IMR-90 (cell line): ENCODE data around the gene ACSL3. TPM values are rescaled to one million over a fixed set of nuclear protein-coding genes. Genes with fewer than 3 reads are reported as not detected.

Experiments used
- ATAC-seq: fragments of 200-7000 bp; cut with Tn5 transposase; 2 replicates; pipeline ENCODE4 v1.9.1; 2020; ENCODE audit warnings: low read depth, mild to moderate bottlenecking, moderate library complexity
- BruUV-seq: library from RNA; stranded (reverse); fragments of 400-500 nt; replicated peaks from 2 replicates; lab custom pipeline; 2021; lab: Mats Ljungman, UMichigan
- CTCF ChIA-PET: fragments of 300-600 bp; formaldehyde crosslinking; extraction: SDS; loops from one replicate; lab custom pipeline; 2021; ENCODE audit warnings: antibody characterized with exemption; lab: Yijun Ruan, JAX
- POLR2A ChIA-PET: fragments of 300-600 bp; sonication (Branson Sonifier 250); formaldehyde crosslinking; loops from one replicate; lab custom pipeline; 2022; ENCODE audit warnings: antibody characterized with exemption; ENCODE audit not compliant: unreplicated experiment; lab: Charles Lee
- DNase-seq: peaks from one replicate; pipeline ENCODE4 v3.0.0; 2013
- H2AFZ ChIP-seq: replicated peaks from 2 replicates; pipeline ENCODE3; 2013; ENCODE audit warnings: low read length, mild to moderate bottlenecking; ENCODE audit not compliant: poor library complexity
- H2AK5ac ChIP-seq: 2 replicates; pipeline ENCODE4 v1.6.1; 2013; ENCODE audit warnings: low read depth, low read length, inconsistent platforms
- H2AK9ac ChIP-seq: replicated peaks from 2 replicates; pipeline ENCODE3; 2013; ENCODE audit warnings: mild to moderate bottlenecking, low read depth, low read length, moderate library complexity; ENCODE audit not compliant: poor library complexity
- H2BK120ac ChIP-seq: 2 replicates; pipeline ENCODE4 v1.6.1; 2013; ENCODE audit warnings: low read depth, low read length, inconsistent platforms
- H2BK15ac ChIP-seq: 3 replicates; pipeline ENCODE4 v1.6.1; 2013; ENCODE audit warnings: low read depth, low read length, inconsistent platforms
- H2BK20ac ChIP-seq: 2 replicates; pipeline ENCODE4 v1.6.1; 2013; ENCODE audit warnings: low read depth, mild to moderate bottlenecking, inconsistent platforms, low read length, moderate library complexity
- H2BK5ac ChIP-seq: 2 replicates; pipeline ENCODE4 v1.6.1; 2013; ENCODE audit warnings: mild to moderate bottlenecking, low read depth, low read length, inconsistent platforms; ENCODE audit not compliant: poor library complexity, severe bottlenecking
- H3K14ac ChIP-seq: replicated peaks from 2 replicates; pipeline ENCODE4 v1.6.1; 2013; ENCODE audit warnings: low read depth, low read length, inconsistent platforms
- H3K18ac ChIP-seq: 2 replicates; pipeline ENCODE4 v1.6.1; 2013; ENCODE audit warnings: low read depth, low read length, control low read depth
- H3K23ac ChIP-seq: 2 replicates; pipeline ENCODE4 v1.6.1; 2013; ENCODE audit warnings: low read depth, low read length, inconsistent platforms
- H3K27ac ChIP-seq: 2 replicates; pipeline ENCODE4 v1.5.1; 2013; ENCODE audit warnings: mild to moderate bottlenecking, control low read depth, low read length; ENCODE audit not compliant: insufficient read depth
- H3K27me3 ChIP-seq: 2 replicates; pipeline ENCODE4 v1.6.1; 2013; ENCODE audit warnings: low read length; ENCODE audit not compliant: control insufficient read depth, insufficient read depth
- H3K36me3 ChIP-seq: 2 replicates; pipeline ENCODE4 v1.6.1; 2013; ENCODE audit warnings: low read length, mixed read lengths; ENCODE audit not compliant: control insufficient read depth, insufficient read depth
- H3K4ac ChIP-seq: 2 replicates; pipeline ENCODE4 v1.6.1; 2013; ENCODE audit warnings: low read depth, low read length, inconsistent platforms
- H3K4me1 ChIP-seq: 2 replicates; pipeline ENCODE4 v1.6.1; 2013; ENCODE audit warnings: low read length, mixed read lengths; ENCODE audit not compliant: control insufficient read depth, insufficient read depth
- H3K4me2 ChIP-seq: 2 replicates; pipeline ENCODE4 v1.6.1; 2013; ENCODE audit warnings: low read depth, mild to moderate bottlenecking, control low read depth, low read length, moderate library complexity
- H3K4me3 ChIP-seq: 2 replicates; pipeline ENCODE4 v1.5.1; 2013; ENCODE audit warnings: low read depth, mild to moderate bottlenecking, control low read depth, low read length, moderate library complexity; ENCODE audit not compliant: insufficient read depth
- H3K56ac ChIP-seq: 2 replicates; pipeline ENCODE4 v1.6.1; 2013; ENCODE audit warnings: low read length, inconsistent platforms; ENCODE audit not compliant: insufficient read depth; ENCODE audit errors: extremely low read depth
- H3K79me1 ChIP-seq, 2 experiments: 2 replicates each; pipeline ENCODE4 v1.6.1; 2013; ENCODE audit warnings: low read length in 2 of 2, inconsistent platforms in 1 of 2, low read depth in 1 of 2
- H3K9ac ChIP-seq: 2 replicates; pipeline ENCODE4 v1.6.1; 2013; ENCODE audit warnings: low read depth, low read length, control low read depth
- H3K9me1 ChIP-seq: 2 replicates; pipeline ENCODE4 v1.6.1; 2013; ENCODE audit warnings: low read length, inconsistent platforms; ENCODE audit not compliant: insufficient read depth
- H3K9me3 ChIP-seq: 2 replicates; pipeline ENCODE4 v1.6.1; 2013; ENCODE audit warnings: low read length; ENCODE audit not compliant: control insufficient read depth, insufficient read depth
- H4K20me1 ChIP-seq: 2 replicates; pipeline ENCODE4 v1.6.1; 2013; ENCODE audit warnings: low read length, inconsistent platforms; ENCODE audit not compliant: insufficient read depth
- H4K5ac ChIP-seq: 2 replicates; pipeline ENCODE4 v1.6.1; 2013; ENCODE audit warnings: mild to moderate bottlenecking, low read depth, low read length, control low read depth
- H4K8ac ChIP-seq, 2 experiments: 2 replicates each; pipeline ENCODE4 v1.6.1; 2013; ENCODE audit warnings: low read depth in 2 of 2, low read length in 2 of 2, control low read depth in 1 of 2, inconsistent platforms in 1 of 2
- H4K91ac ChIP-seq: 2 replicates; pipeline ENCODE4 v1.6.1; 2013; ENCODE audit warnings: low read depth, low read length, inconsistent platforms; ENCODE audit not compliant: insufficient read depth
- BHLHE40 ChIP-seq: fragments of 150-350 bp; IDR thresholded peaks from 2 replicates; pipeline ENCODE4 v1.6.1; 2016; ENCODE audit warnings: mild to moderate bottlenecking, low read depth, low read length
- CEBPB ChIP-seq: IDR thresholded peaks from 2 replicates; pipeline ENCODE4 v1.6.1; 2012; ENCODE audit warnings: low read depth, low read length, improper control_type of control experiment
- CHD1 ChIP-seq: IDR thresholded peaks from 2 replicates; pipeline ENCODE4 v1.6.1; 2012; ENCODE audit warnings: low read depth, low read length, improper control_type of control experiment
- FOS ChIP-seq: fragments of 150-350 bp; IDR thresholded peaks from 2 replicates; pipeline ENCODE4 v1.6.1; 2016; ENCODE audit warnings: low read depth, low read length
- MAFK ChIP-seq: IDR thresholded peaks from 2 replicates; pipeline ENCODE4 v1.6.1; 2012; ENCODE audit warnings: low read depth, low read length, improper control_type of control experiment
- MAZ ChIP-seq: IDR thresholded peaks from 2 replicates; pipeline ENCODE4 v1.6.1; 2012; ENCODE audit warnings: low read depth, mild to moderate bottlenecking, low read length, improper control_type of control experiment, moderate library complexity, borderline replicate concordance
- MXI1 ChIP-seq: IDR thresholded peaks from 2 replicates; pipeline ENCODE4 v1.6.1; 2012; ENCODE audit warnings: low read depth, mild to moderate bottlenecking, low read length, moderate library complexity, borderline replicate concordance
- NFE2L2 ChIP-seq: fragments of 150-350 bp; IDR thresholded peaks from 2 replicates; pipeline ENCODE4 v1.6.1; 2016; ENCODE audit warnings: low read depth, mild to moderate bottlenecking, low read length
- POLR2A ChIP-seq: IDR thresholded peaks from 2 replicates; pipeline ENCODE4 v1.6.1; 2012; ENCODE audit warnings: mild to moderate bottlenecking, low read depth, low read length
- RAD21 ChIP-seq: IDR thresholded peaks from 2 replicates; pipeline ENCODE4 v1.6.1; 2012; ENCODE audit warnings: low read length, improper control_type of control experiment
- RCOR1 ChIP-seq: IDR thresholded peaks from 2 replicates; pipeline ENCODE4 v1.6.1; 2012; ENCODE audit warnings: mild to moderate bottlenecking, low read length, improper control_type of control experiment; ENCODE audit not compliant: insufficient replicate concordance
- RFX5 ChIP-seq: IDR thresholded peaks from 2 replicates; pipeline ENCODE4 v1.8.0; 2012; ENCODE audit warnings: low read depth, mild to moderate bottlenecking, low read length, moderate library complexity
- WGBS, 2 experiments: methylation state at CpG; one replicate each; pipeline versions ENCODE4 v1.1.5 to v1.1.7; 2013; ENCODE audit warnings: missing lambda C conversion rate in 2 of 2; ENCODE audit not compliant: insufficient read length in 1 of 2; ENCODE audit errors: extremely low coverage in 2 of 2; 5-methylcytosine and 5-hydroxymethylcytosine counted together
- dilution Hi-C: fragments of 300-500 bp; cut with HindIII; formaldehyde crosslinking; loops from one replicate; pipeline ENCODE4 v1.14.3; 2018; ENCODE audit warnings: low sequenced_read_pairs; ENCODE audit not compliant: unreplicated experiment
- in situ Hi-C: fragments of 300-500 bp; cut with MboI; formaldehyde crosslinking; loops from 3 replicates; pipeline ENCODE4 v1.14.3; 2019; ENCODE audit warnings: low sequenced_read_pairs, inconsistent platforms, mixed read lengths
- intact Hi-C: fragments of 100-400 bp; cut with micrococcal nuclease; formaldehyde crosslinking; loops from 2 replicates; pipeline ENCODE4 v1.10.0; 2022
- polyA plus RNA-seq, 3 experiments: library from polyadenylated mRNA; depleted of rRNA; stranded (reverse); fragments of >200 nt; gene quantifications; 2 replicates each; pipeline ENCODE4 v1.2.3, GENCODE V29; 2012; ENCODE audit warnings: low replicate concordance in 1 of 3
- total RNA-seq: library from RNA; depleted of rRNA; stranded (reverse); fragments of >200 nt; gene quantifications from 2 replicates; pipeline ENCODE4 v1.2.3, GENCODE V29; 2012
- TF ChIP-seq, protein P1 (sequence below): conservative IDR thresholded peaks from 2 replicates; pipeline ENCODE4 v1.5.1; 2012; ENCODE audit warnings: mild to moderate bottlenecking, low read depth, low read length, improper control_type of control experiment
- TF ChIP-seq, protein P2 (sequence below): fragments of 150-350 bp; IDR thresholded peaks from 2 replicates; pipeline ENCODE4 v1.6.1; 2017; ENCODE audit warnings: mild to moderate bottlenecking, antibody characterized with exemption, low read length, low read depth

The ACSL3 gene
- total and polyA plus RNA-seq, 2 of the 4 experiments (the other 2 are of a cell fraction) = 31.0 to 84.2 TPM

DNA sequence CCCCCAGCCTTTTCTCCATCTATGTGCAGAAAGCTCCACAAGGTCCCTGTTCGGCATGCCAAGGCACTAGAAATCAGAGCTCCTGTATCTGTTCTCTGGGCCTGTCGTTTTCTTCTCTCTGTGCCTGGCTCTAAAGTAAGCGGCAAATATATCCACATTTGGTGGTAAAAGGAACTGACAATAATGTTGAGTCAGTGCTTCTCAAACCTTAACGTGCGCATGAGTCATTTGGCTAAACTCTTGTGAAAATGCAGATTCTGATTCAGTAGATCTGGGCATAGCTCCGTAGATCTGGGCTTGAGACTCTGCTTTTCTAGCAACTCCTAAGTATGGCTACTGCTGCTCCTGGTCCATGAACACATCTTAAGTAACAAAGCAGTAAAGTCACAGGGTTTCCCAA is 16.5 kb upstream of the ACSL3 start:
- peak overlapping the region; percentile 87 for H2BK5ac ChIP-seq
- H2BK120ac ChIP-seq = peak overlapping the region; percentile 85
- peak overlapping the region; percentile 61 for H3K14ac ChIP-seq
- peak overlapping the region; percentile 54; the same call in 1 of the 2 replicates for H3K4ac ChIP-seq
- intact Hi-C loops = loop anchor here (1.0 kb wide), 1 partner anchor 16 kb away; no protein-coding TSS in a partner anchor
- peak overlapping the region; percentile 85; the same call in 1 of the 2 replicates for H3K18ac ChIP-seq
- H3K4me3 ChIP-seq = no peak overlapping the region
- TF ChIP-seq RFX5 (no peak), CEBPB (peak; percentile 63), CHD1 (no peak), RCOR1 (no peak), FOS (peak; percentile 81), MAZ (no peak), POLR2A (no peak), BHLHE40 (peak; percentile 74), NFE2L2 (peak; percentile 42; the same call in 1 of the 2 replicates), MXI1 (no peak), MAFK (peak; percentile 84), RAD21 (0 out of 2 replicates have a peak, but pooled peaks have one; percentile 10)
- TF ChIP-seq, protein P1, sequence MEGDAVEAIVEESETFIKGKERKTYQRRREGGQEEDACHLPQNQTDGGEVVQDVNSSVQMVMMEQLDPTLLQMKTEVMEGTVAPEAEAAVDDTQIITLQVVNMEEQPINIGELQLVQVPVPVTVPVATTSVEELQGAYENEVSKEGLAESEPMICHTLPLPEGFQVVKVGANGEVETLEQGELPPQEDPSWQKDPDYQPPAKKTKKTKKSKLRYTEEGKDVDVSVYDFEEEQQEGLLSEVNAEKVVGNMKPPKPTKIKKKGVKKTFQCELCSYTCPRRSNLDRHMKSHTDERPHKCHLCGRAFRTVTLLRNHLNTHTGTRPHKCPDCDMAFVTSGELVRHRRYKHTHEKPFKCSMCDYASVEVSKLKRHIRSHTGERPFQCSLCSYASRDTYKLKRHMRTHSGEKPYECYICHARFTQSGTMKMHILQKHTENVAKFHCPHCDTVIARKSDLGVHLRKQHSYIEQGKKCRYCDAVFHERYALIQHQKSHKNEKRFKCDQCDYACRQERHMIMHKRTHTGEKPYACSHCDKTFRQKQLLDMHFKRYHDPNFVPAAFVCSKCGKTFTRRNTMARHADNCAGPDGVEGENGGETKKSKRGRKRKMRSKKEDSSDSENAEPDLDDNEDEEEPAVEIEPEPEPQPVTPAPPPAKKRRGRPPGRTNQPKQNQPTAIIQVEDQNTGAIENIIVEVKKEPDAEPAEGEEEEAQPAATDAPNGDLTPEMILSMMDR = no peak
- TF ChIP-seq, protein P2, sequence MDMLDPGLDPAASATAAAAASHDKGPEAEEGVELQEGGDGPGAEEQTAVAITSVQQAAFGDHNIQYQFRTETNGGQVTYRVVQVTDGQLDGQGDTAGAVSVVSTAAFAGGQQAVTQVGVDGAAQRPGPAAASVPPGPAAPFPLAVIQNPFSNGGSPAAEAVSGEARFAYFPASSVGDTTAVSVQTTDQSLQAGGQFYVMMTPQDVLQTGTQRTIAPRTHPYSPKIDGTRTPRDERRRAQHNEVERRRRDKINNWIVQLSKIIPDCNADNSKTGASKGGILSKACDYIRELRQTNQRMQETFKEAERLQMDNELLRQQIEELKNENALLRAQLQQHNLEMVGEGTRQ = no peak
- peak overlapping the region; percentile 30; the same call in 1 of the 2 replicates for H3K9ac ChIP-seq
- H3K4me1 ChIP-seq = peaks cover 5% of the 10 kb centered on the region
- POLR2A ChIA-PET = no interaction called here
- no peak overlapping the region for H2BK15ac ChIP-seq
- CTCF ChIA-PET = interaction anchor here (1.2 kb wide), 1 partner anchor 17 kb away, joined by 6 read pairs; no protein-coding TSS in a partner anchor
- H3K9me3 ChIP-seq = no peaks in the 10 kb centered on the region
- no peaks in the 10 kb centered on the region for H4K20me1 ChIP-seq
- H3K79me1 ChIP-seq = no peaks in the 10 kb centered on the region
- WGBS, 2 experiments = 10% methylated on average over 2 of the region's 6 CpGs; no CpG with 5 or more reads in 1 of the 2 experiments
- no peak overlapping the region for H3K23ac ChIP-seq
- peak overlapping the region; percentile 81 for H2AFZ ChIP-seq
- H2BK20ac ChIP-seq = peak overlapping the region; percentile 72; the same call in 1 of the 2 replicates
- DNase-seq (peak; percentile 96), ATAC-seq (peak; percentile 85)
- peak overlapping the region; percentile 79 for H3K4me2 ChIP-seq
- no peak overlapping the region for H2AK5ac ChIP-seq
- dilution Hi-C loops = no loop called here
- H2AK9ac ChIP-seq = no peak overlapping the region
- peak overlapping the region; percentile 52; the same call in 1 of the 2 replicates for H4K5ac ChIP-seq
- peak overlapping the region in 1 of 2 experiments; percentile 60; a peak in 2 of 4 replicates for H4K8ac ChIP-seq
- H3K27me3 ChIP-seq = no peaks in the 10 kb centered on the region
- no peak overlapping the region for H3K56ac ChIP-seq
- H3K36me3 ChIP-seq = no peaks in the 10 kb centered on the region
- BruUV-seq = no TSS peak
- in situ Hi-C loops = no loop called here
- H4K91ac ChIP-seq = 0 out of 2 replicates have a peak overlapping the region, but pooled peaks have one; percentile 40
- H3K27ac ChIP-seq = peak overlapping the region; percentile 92
- H3K9me1 ChIP-seq = peaks cover 3% of the 10 kb centered on the region; the same call in 1 of the 2 replicates
